Trophoblast cell (in vitro differentiated cells and primary cell): ENCODE results near the gene MRPS6.

Experiments
- DNase-seq, 2 donors: peaks; one replicate each; pipeline ENCODE4 v3.0.0-alpha.2; 2016
- H2AFZ ChIP-seq: 2 replicates; pipeline ENCODE4 v1.6.1; 2013; ENCODE audit warnings: low read length, moderate library complexity, mild to moderate bottlenecking; ENCODE audit not compliant: insufficient read depth, poor library complexity
- H2AK5ac ChIP-seq: 2 replicates; pipeline ENCODE4 v1.6.1; 2013; ENCODE audit warnings: mild to moderate bottlenecking, low read length
- H2BK120ac ChIP-seq: 2 replicates; pipeline ENCODE4 v1.6.1; 2013; ENCODE audit warnings: low read length, mild to moderate bottlenecking, moderate library complexity; ENCODE audit not compliant: insufficient read depth, poor library complexity
- H2BK12ac ChIP-seq: 2 replicates; pipeline ENCODE4 v1.6.1; 2013; ENCODE audit warnings: mild to moderate bottlenecking, low read length, moderate library complexity
- H2BK5ac ChIP-seq: 2 replicates; pipeline ENCODE4 v1.6.1; 2013; ENCODE audit warnings: low read length, low read depth, moderate library complexity, mild to moderate bottlenecking; ENCODE audit not compliant: poor library complexity
- H3K14ac ChIP-seq: 2 replicates; pipeline ENCODE4 v1.6.1; 2013; ENCODE audit warnings: mild to moderate bottlenecking, low read length
- H3K18ac ChIP-seq: 2 replicates; pipeline ENCODE4 v1.6.1; 2013; ENCODE audit warnings: mild to moderate bottlenecking, low read length
- H3K23ac ChIP-seq: 2 replicates; pipeline ENCODE4 v1.6.1; 2013; ENCODE audit warnings: low read length
- H3K27ac ChIP-seq: 2 replicates; pipeline ENCODE4 v1.5.1; 2013; ENCODE audit warnings: low read depth, mild to moderate bottlenecking, inconsistent platforms, low read length, moderate library complexity
- H3K27me3 ChIP-seq: 2 replicates; pipeline ENCODE4 v1.6.1; 2013; ENCODE audit warnings: inconsistent platforms, mild to moderate bottlenecking, low read length, moderate library complexity; ENCODE audit not compliant: insufficient read depth
- H3K36me3 ChIP-seq, 2 experiments: 1 replicate in 1 of 2; 2 replicates in 1 of 2; pipeline ENCODE4 v1.6.1; 2013; ENCODE audit warnings: low read length in 2 of 2, mild to moderate bottlenecking in 2 of 2, moderate library complexity in 1 of 2; ENCODE audit not compliant: insufficient read depth in 2 of 2, control insufficient read depth in 1 of 2
- H3K4ac ChIP-seq: 2 replicates; pipeline ENCODE4 v1.6.1; 2013; ENCODE audit warnings: low read depth, mild to moderate bottlenecking, low read length, moderate library complexity
- H3K4me1 ChIP-seq, 2 experiments: 1 replicate in 1 of 2; 2 replicates in 1 of 2; pipeline ENCODE4 v1.6.1; 2013; ENCODE audit warnings: low read length in 2 of 2, mild to moderate bottlenecking in 2 of 2, moderate library complexity in 1 of 2; ENCODE audit not compliant: insufficient read depth in 2 of 2, control insufficient read depth in 1 of 2
- H3K4me2 ChIP-seq: 2 replicates; pipeline ENCODE4 v1.6.1; 2013; ENCODE audit warnings: inconsistent platforms, mild to moderate bottlenecking, low read length, moderate library complexity
- H3K4me3 ChIP-seq: 2 replicates; pipeline ENCODE4 v1.5.1; 2013; ENCODE audit warnings: mild to moderate bottlenecking, low read depth, low read length, inconsistent platforms
- H3K79me1 ChIP-seq: one replicate; pipeline ENCODE4 v1.6.1; 2013; ENCODE audit warnings: low read length
- H3K79me2 ChIP-seq: 2 replicates; pipeline ENCODE4 v1.6.1; 2013; ENCODE audit warnings: low read length, mild to moderate bottlenecking; ENCODE audit not compliant: control insufficient read depth, insufficient read depth, poor library complexity
- H3K9ac ChIP-seq: 2 replicates; pipeline ENCODE4 v1.6.1; 2013; ENCODE audit warnings: mild to moderate bottlenecking, low read length
- H3K9me3 ChIP-seq: 2 replicates; pipeline ENCODE4 v1.6.1; 2013; ENCODE audit warnings: low read depth, mild to moderate bottlenecking, control low read depth, inconsistent platforms, low read length; ENCODE audit not compliant: insufficient read depth
- H4K12ac ChIP-seq: 2 replicates; pipeline ENCODE4 v1.6.1; 2013; ENCODE audit warnings: low read depth, mild to moderate bottlenecking, low read length, moderate library complexity
- H4K8ac ChIP-seq: 2 replicates; pipeline ENCODE4 v1.6.1; 2013; ENCODE audit warnings: low read depth, mild to moderate bottlenecking, low read length, moderate library complexity
- H4K91ac ChIP-seq: one replicate; pipeline ENCODE4 v1.6.1; 2013; ENCODE audit warnings: low read depth, mild to moderate bottlenecking, low read length, moderate library complexity
- WGBS: extraction: QIAGEN DNeasy Blood & Tissue Kit; methylation state at CpG from one replicate; pipeline ENCODE4 v1.1.7; 2013; ENCODE audit warnings: missing lambda C conversion rate; ENCODE audit not compliant: insufficient read length, insufficient coverage; ENCODE audit errors: extremely low coverage; 5-methylcytosine and 5-hydroxymethylcytosine counted together

Gene MRPS6

DNA sequence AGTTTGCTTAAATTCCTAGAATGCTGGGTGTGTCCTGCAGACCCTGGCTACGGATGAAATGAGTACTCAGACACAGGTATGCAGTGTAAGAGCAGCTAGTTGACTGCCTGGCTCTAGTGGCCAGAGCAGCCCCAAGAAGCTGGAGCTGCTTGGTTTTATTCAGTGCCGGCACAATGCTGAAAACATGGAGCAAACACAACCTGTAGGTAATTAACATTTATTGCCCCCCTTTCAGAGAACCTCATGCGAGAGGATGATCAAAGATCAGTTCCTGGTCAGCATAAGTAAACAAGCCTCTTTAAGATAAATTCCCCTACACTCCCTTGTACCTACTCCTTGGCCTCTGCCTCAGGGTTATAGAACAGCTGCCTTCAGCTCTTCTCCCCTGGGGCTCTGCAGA, 43.2 kb downstream of the MRPS6 start:
- H3K27me3 ChIP-seq, result no peaks in the 10 kb centered on the region
- H3K79me2 ChIP-seq, result no peaks in the 10 kb centered on the region

GRCh38 chr21:34120867-34121266, 47.5 kb downstream of the MRPS6 start:
- H3K18ac ChIP-seq, result no peak overlapping the region
- H4K12ac ChIP-seq, result no peak overlapping the region
- H3K9ac ChIP-seq, result no peak overlapping the region
- H2BK12ac ChIP-seq, result no peak overlapping the region
- no peaks in the 10 kb centered on the region for H3K79me2 ChIP-seq
- no peaks in the 10 kb centered on the region for H3K27me3 ChIP-seq
- no CpG with 5 or more reads among the region's 2 CpGs for WGBS
- H3K27ac ChIP-seq, result no peak overlapping the region
- no peak overlapping the region for H2AFZ ChIP-seq
- H3K4me2 ChIP-seq, result no peak overlapping the region
- H3K79me1 ChIP-seq, result no peaks in the 10 kb centered on the region
- H3K36me3 ChIP-seq, result peaks cover 2 to 4% of the 10 kb centered on the region in 2 experiments
- H3K4me3 ChIP-seq, result no peak overlapping the region
- no peaks in the 10 kb centered on the region for H3K9me3 ChIP-seq
- no peak overlapping the region for H2BK5ac ChIP-seq
- H3K14ac ChIP-seq, result no peak overlapping the region
- no peak overlapping the region for H2AK5ac ChIP-seq
- H4K8ac ChIP-seq, result no peak overlapping the region
- no peak overlapping the region for H3K23ac ChIP-seq
- no peak overlapping the region for H2BK120ac ChIP-seq
- H4K91ac ChIP-seq, result no peak overlapping the region
- no peak for DNase-seq
- no peak overlapping the region for H3K4ac ChIP-seq
- peaks cover 0 to 2% of the 10 kb centered on the region in 2 experiments for H3K4me1 ChIP-seq

More for the DNA sequence above, 43.2 kb downstream of the MRPS6 start:
- no peak for DNase-seq
- Histone ChIP-seq H2BK5ac (no peak overlapping the region), H3K4ac (no peak overlapping the region), H4K12ac (no peak overlapping the region), H3K23ac (no peak overlapping the region), H2AK5ac (no peak overlapping the region), H3K4me1 (peaks cover 0 to 5% of the 10 kb centered on the region in 2 experiments), H3K27ac (no peak overlapping the region), H3K18ac (no peak overlapping the region), H3K9me3 (no peaks in the 10 kb centered on the region), H3K9ac (no peak overlapping the region), H3K4me3 (no peak overlapping the region), H4K91ac (no peak overlapping the region), H4K8ac (no peak overlapping the region), H3K14ac (no peak overlapping the region), H3K79me1 (no peaks in the 10 kb centered on the region), H3K4me2 (no peak overlapping the region), H2BK12ac (no peak overlapping the region), H2BK120ac (no peak overlapping the region), H2AFZ (no peak overlapping the region), H3K36me3 (peaks cover 2 to 5% of the 10 kb centered on the region in 2 experiments)
- no CpG with 5 or more reads among the region's 3 CpGs for WGBS

DNA sequence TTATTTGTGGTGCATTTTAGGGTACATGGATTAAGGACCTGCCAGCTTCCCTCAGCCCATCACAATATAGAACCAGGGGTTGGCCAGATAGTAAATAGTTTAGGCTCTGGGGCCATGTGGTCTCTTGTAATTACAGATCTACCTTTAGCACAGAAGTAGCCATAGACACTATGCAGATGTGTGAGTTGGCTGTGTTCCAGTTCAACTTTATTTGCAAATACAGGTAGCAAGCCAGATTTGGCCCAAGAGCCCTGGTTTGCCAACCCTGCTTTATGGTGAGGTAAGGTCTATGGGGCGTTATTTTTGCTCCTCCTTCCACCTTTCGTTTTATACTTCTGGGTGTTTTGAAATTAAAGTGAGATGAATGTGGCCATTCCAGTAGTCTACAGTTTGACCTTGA, 48.7 kb downstream of the MRPS6 start:
- no peak overlapping the region for H2AK5ac ChIP-seq
- WGBS, result no CpG with 5 or more reads among the region's 2 CpGs

DNA sequence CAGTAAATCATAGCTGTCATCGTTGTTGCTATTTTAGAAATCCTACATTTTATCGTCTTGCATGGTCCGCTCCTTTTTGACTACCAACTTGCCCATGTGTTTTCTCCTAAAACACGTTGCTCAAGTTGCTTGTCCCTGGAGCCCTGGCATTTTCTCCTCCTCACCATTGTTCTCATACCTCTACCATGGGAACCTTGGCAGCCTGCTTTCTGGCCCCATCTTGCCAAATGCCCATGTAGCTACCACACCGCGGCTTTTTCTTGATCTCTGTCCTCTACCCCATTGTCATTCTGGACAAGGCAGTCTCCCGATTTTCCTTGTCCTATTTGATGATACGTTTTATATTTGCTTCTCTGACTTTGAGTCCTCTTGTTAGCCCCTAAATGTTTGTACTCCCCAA, 50.2 kb downstream of the MRPS6 start:
- H4K12ac ChIP-seq, result no peak overlapping the region
- H3K36me3 ChIP-seq, result peaks cover 5 to 9% of the 10 kb centered on the region in 2 experiments
- DNase-seq, result no peak
- H3K4me3 ChIP-seq, result no peak overlapping the region
- H3K27me3 ChIP-seq, result no peaks in the 10 kb centered on the region
- H4K91ac ChIP-seq, result no peak overlapping the region
- no peak overlapping the region for H3K27ac ChIP-seq
- H3K4me1 ChIP-seq, result peaks cover 0 to under 1% of the 10 kb centered on the region in 2 experiments
- H3K4ac ChIP-seq, result no peak overlapping the region
- no peaks in the 10 kb centered on the region for H3K9me3 ChIP-seq
- no peaks in the 10 kb centered on the region for H3K79me2 ChIP-seq
- no peaks in the 10 kb centered on the region for H3K79me1 ChIP-seq
- H3K14ac ChIP-seq, result no peak overlapping the region
- no peak overlapping the region for H2BK12ac ChIP-seq
- H3K9ac ChIP-seq, result no peak overlapping the region
- no peak overlapping the region for H3K23ac ChIP-seq
- H3K18ac ChIP-seq, result no peak overlapping the region
- no peak overlapping the region for H4K8ac ChIP-seq
- H2BK120ac ChIP-seq, result no peak overlapping the region
- H2AFZ ChIP-seq, result no peak overlapping the region
- H2BK5ac ChIP-seq, result no peak overlapping the region
- no CpG with 5 or more reads among the region's 8 CpGs for WGBS
- H2AK5ac ChIP-seq, result no peak overlapping the region
- H3K4me2 ChIP-seq, result no peak overlapping the region

More for the DNA sequence above, 48.7 kb downstream of the MRPS6 start:
- Histone ChIP-seq H4K8ac (no peak overlapping the region), H3K4me3 (no peak overlapping the region), H3K79me2 (no peaks in the 10 kb centered on the region), H2BK5ac (no peak overlapping the region), H3K36me3 (peaks cover 5 to 7% of the 10 kb centered on the region in 2 experiments), H3K79me1 (no peaks in the 10 kb centered on the region), H3K18ac (no peak overlapping the region), H3K9me3 (no peaks in the 10 kb centered on the region), H4K12ac (no peak overlapping the region), H2BK12ac (no peak overlapping the region), H3K27me3 (no peaks in the 10 kb centered on the region), H2AFZ (no peak overlapping the region), H2BK120ac (no peak overlapping the region), H3K14ac (no peak overlapping the region), H3K4me2 (no peak overlapping the region), H3K9ac (no peak overlapping the region), H3K4me1 (no peaks in the 10 kb centered on the region), H3K23ac (no peak overlapping the region), H3K4ac (no peak overlapping the region), H4K91ac (no peak overlapping the region), H3K27ac (no peak overlapping the region)
- no peak for DNase-seq
